ENCODE measurements around the gene CCDC81.
"Not testable (repeated sequence)": the region's sequence is repeated elsewhere in the genome, so short reads cannot be mapped to it uniquely, and the experiment has no call there.

Gene CCDC81

DNA sequence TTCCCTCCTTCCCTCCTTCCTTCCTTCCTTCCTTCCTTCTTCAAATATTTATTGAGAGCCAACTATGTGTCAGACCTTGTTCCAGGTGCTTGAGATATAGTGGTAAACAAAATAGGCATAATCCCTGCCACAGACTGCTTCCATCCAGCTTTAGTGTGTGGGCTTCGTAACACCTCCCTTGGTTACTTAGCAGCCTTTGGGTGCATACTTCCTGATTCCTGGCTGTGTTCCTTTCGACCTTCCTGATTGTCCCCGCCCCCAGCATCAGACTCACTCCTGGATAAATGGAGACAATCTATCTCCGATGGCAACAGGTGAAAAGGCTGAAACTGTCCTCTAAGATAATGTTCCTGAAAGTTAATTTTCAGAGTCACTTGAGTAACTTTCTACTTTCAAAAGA, 13.5 kb downstream of the CCDC81 start:
- no peak for DNase-seq (ENCODE audit: low spot score)

DNA sequence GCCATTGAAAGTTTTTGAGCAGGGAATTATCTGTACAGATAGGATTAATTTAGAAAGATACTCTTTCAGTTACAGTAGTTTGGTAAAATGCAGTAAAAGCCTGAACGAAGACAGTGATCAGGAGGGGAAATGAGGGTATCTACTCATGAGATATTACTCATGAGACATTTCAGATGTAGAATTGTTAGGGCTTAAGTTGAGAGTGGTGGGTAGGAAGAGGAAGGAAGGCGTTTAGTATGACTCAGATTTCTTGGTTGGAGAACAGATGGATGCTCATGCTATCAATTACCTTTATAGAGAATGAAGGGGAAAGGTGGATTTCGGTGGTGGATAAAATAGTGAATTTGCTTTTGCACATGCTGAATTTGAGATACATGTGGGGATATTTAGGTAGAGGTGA, 15.8 kb downstream of the CCDC81 start:
- no peak for DNase-seq (ENCODE audit: low spot score)

DNA sequence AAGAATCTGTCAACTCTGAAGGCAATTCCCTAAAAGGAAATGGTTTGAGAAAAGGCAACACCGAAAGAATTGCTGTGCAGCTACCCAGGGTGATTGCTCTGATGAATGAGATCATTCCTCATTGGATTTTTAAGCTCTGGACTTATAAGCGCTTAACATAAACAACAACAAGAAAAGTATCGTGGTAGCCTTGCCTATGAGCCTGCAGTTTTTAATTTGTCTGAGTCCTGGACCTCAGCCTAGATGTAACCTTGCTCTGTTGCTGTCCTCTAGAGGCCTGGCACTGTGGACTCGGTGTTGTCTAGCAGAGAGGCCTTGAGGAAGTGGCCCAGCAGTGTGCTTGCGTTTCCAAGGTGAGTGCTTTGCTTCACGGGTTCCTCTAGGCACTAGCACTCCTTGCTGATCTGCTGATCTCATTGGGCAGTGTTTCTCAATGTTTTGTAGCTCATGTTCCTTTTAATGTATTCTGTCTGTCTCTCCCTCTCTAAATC, 20.4 kb downstream of the CCDC81 start:
- peak; percentile 65 for DNase-seq (ENCODE audit: low spot score)

DNA sequence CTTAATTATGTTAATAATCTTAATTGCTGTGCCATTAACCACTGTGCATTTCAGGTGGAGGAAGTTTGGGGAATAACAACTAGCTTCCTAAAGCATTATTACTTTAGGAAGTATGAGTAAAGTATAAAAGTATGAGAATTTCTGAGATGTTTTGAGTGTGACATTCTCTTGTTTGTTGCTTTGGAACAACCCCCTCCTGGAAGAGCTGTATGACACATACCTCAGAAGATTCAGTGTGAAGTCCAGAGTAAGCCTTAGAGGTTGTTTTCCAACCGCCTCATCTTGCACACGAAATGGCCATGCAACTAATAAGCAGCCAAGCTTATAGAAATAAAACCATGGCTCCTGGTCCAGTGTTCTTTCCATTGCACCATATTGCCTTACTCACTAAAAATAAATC, 21.7 kb downstream of the CCDC81 start:
- no peak for DNase-seq (ENCODE audit: low spot score)

DNA sequence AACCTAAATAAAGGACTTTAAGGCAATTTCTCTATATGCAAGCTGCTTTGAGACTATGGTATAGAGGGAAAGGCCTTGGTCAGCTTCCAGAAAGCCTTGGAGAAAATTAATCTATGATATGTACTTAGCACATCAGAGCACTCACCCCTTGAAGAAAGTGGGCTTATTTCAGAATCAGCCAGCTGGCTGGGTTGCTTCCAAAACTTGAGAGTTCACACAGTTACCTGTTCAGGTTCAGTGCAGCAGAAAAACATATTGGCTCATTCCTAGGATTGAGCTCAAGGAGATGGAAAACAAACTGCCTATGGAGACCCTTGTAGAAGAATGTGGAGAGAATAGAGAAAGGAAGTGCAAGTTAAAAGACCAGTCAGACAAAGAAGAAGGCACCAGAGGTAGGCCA, 22.7 kb downstream of the CCDC81 start:
- no peak for DNase-seq (ENCODE audit: low spot score)

DNA sequence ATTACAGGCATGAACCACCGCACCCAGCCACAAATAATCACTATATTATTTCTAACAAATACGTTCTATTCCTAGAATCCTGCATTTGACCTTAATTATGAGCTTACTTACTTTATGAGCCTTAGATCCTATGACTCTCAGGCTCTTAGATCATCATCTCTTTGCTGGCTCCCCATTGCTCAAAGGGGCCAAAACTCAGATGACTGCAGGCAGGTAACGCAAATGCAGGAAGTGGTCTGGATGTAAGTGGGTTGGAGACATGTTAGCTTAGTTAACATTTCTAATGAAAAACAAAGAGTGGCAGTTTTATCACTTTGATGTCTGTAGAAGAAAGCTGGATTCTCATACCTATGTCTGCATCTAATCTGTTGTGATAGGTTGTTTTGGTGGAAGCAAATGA, 23.4 kb downstream of the CCDC81 start:
- DNase-seq (ENCODE audit: low spot score): peak; percentile 21

DNA sequence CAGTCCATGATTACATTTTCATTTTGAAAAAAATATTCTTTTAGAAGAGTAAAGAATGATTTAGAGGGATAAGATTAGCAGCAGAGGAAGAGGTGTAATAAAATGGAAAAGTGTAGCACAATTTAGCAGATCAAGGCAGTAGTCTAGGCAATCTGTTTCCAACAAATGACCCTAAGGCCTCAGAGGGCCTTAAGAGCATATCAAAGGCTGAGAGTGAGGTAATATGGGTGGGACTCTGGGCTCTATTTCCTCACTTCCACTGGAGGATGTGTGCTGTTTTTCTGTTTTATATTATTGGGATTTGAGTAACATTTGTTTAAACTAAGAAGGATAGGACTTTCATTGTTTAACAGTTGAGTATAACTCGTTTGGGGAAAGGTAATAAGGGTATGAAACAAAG, 28.8 kb downstream of the CCDC81 start:
- DNase-seq (ENCODE audit: low spot score): no peak

DNA sequence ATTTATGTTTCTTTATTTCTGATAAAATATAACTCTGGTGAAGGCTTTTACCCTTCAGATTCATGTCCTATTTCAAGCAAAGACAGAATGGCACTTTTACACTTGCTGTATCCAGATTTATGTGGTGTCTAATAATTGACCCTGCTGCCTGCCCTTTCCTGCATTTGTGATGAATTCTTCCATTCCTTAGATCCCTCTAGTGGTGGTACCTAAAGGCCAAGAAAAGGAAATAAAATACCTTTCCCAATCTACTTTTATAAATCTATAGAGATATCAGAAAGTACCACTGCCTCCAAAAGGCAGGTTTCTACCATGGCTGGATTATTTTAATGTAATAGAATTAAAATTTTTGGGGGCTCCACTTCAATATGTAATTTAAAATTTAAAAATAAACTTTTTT, 34.2 kb downstream of the CCDC81 start:
- DNase-seq (ENCODE audit: low spot score): no peak

GRCh38 chr11:86414032-86414431, 39.3 kb downstream of the CCDC81 start:
- DNase-seq (ENCODE audit: low spot score): no peak

DNA sequence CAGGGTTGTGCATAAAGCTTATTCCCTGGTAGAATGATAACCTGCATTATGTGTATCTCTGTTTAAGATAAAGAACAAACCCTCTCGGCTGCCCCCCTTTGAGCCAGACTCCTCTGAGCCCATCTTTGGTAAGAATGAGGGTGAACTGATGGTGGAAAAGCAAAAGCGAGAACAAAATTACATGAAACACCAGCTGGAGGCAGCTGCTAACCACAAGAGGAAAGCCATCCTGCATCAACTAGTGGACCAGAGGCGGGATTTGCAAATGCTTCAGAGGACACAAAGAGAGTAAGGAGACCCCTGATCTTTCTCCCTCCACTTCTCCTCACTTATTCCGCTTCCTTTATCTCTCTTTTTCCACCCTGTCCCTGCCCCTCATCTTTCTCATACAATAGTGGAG, 40.3 kb downstream of the CCDC81 start:
- no peak for DNase-seq (ENCODE audit: low spot score)

GRCh38 chr11:86416494-86416893, 41.8 kb downstream of the CCDC81 start:
- DNase-seq (ENCODE audit: low spot score): no peak

DNA sequence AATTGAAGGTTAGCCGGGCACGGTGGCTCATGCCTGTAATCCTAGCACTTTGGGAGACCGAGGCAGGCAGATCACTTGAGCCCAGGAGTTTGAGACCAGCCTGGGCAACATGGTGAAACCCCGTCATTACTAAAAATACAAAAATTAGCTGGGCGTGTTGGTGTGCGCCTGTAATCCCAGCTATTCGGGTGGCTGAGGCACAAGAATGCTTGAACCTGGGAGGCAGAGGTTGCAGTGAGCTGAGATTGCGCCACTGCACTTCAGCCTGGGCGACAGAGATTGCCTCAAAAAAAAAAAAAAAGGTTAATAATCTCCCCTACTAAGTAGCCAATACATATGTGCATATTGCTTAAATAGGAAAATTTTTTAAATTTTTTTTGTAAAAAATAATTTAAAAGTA, 42.3 kb downstream of the CCDC81 start:
- DNase-seq (ENCODE audit: low spot score): not testable (repeated sequence)

- no peak for DNase-seq (ENCODE audit: low spot score)
Observed at GRCh38 chr11:86418106-86418505, 43.4 kb downstream of the CCDC81 start.

DNA sequence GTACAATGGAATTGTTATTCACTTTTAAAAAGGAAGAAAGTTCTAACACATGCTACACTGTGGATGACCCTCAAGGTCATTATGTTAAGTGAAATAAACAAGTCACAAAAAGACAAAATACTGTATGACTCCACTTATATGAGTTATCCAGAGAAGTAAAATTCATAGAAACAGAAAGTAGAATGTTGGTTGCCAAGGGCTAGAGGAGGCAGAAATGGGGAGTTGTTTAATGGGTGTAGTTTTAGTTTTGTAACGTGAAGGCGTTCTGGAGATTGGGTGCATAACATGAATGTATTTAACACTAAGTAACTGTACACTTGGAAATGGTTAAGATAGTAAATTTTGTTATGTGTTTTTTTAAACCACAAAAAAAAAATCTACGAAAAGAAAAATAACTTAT, 43.8 kb downstream of the CCDC81 start:
- no peak for DNase-seq (ENCODE audit: low spot score)

DNA sequence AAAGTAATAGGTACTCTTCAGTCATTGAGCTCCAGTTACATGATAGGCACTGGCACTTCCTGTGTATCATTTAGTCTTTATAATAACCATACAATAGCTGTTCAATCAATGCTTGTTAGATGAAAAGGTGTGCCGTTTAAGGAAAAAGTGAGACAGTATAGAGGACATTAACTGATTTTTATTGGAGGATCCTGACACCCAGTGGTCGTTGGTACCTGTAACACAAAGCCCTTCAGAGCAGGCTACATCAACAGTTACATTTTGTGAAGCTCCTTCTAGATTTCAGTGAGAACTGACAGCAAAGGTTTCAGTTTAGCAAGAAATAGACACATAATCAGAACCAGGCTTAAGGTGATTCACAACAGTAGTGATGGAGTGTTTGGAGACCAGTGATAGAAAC, 44.2 kb downstream of the CCDC81 start:
- DNase-seq (ENCODE audit: low spot score): peak; percentile 24

- DNase-seq (ENCODE audit: low spot score): no peak
Observed at GRCh38 chr11:86421946-86422345, 47.3 kb downstream of the CCDC81 start.

GRCh38 chr11:86422371-86422770, 47.7 kb downstream of the CCDC81 start:
- no peak for DNase-seq (ENCODE audit: low spot score)

GRCh38 chr11:86423488-86423887, 48.8 kb downstream of the CCDC81 start:
- DNase-seq (ENCODE audit: low spot score): not testable (repeated sequence)

- no peak for DNase-seq (ENCODE audit: low spot score)
Observed at GRCh38 chr11:86427441-86427840, 52.8 kb downstream of the CCDC81 start.

DNA sequence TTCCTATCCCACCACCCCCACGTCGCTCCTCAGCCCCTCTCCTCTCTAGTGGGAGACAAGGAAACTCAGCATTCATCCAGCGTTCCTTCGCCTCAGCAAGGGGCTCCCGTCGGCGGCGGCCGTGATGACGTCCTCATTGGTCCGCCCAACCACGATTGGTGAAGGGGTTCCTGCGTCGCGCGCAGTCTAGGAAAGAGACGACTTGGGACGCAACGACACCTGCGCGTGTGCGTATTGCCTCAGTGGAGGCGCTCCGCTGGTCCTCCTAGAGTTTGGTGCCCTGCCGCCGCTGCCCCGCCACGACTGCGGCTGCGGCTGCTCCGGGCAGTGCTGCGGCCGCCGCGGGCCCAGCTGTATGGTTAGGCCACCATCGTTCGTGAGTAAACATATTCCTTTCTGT, 56.6 kb downstream of the CCDC81 start:
- no peak for DNase-seq (ENCODE audit: low spot score)

- DNase-seq (ENCODE audit: low spot score): not testable (repeated sequence)
Observed at GRCh38 chr11:86433361-86434095, 58.8 kb downstream of the CCDC81 start.

- DNase-seq (ENCODE audit: low spot score): no peak
Observed at GRCh38 chr11:86435711-86436110, 61.0 kb downstream of the CCDC81 start.

GRCh38 chr11:86438685-86439084, 64.0 kb downstream of the CCDC81 start:
- DNase-seq (ENCODE audit: low spot score): no peak

GRCh38 chr11:86440305-86440716, 65.6 kb downstream of the CCDC81 start:
- no peak for DNase-seq (ENCODE audit: low spot score)

Data from cerebellar cortex (tissue), 1 donor.